ENCODE measurements around the gene ETV6. TPM values are rescaled to one million over a fixed set of nuclear protein-coding genes. Genes with fewer than 3 reads are reported as not detected.

Gene ETV6
- polyA plus RNA-seq, 3 donors = 6.8 to 45.1 (median 11.7) TPM

- Mint-ChIP-seq H3K36me3 (peaks cover 32 to 38% of the 10 kb centered on the region in 2 donors), H3K27me3 (ENCODE audit: low read depth in 3 of 3) (no peaks in the 10 kb centered on the region), H3K9me3 (peaks cover 0 to 2% (median 0%) of the 10 kb centered on the region in 7 donors), H3K4me3 (no peak overlapping the region), H3K4me1 (peaks cover 85% of the 10 kb centered on the region), H3K27ac (peak overlapping the region; percentile 94 to 99 (median 97))
- H3K4me2 ChIP-seq (replicated peaks; ENCODE audit: extremely low read depth, low read length, poor library complexity, severe bottlenecking) = no peak overlapping the region
- peak in 1 of 3 donors; percentile 42 for DNase-seq
- TF ChIP-seq, protein P1, sequence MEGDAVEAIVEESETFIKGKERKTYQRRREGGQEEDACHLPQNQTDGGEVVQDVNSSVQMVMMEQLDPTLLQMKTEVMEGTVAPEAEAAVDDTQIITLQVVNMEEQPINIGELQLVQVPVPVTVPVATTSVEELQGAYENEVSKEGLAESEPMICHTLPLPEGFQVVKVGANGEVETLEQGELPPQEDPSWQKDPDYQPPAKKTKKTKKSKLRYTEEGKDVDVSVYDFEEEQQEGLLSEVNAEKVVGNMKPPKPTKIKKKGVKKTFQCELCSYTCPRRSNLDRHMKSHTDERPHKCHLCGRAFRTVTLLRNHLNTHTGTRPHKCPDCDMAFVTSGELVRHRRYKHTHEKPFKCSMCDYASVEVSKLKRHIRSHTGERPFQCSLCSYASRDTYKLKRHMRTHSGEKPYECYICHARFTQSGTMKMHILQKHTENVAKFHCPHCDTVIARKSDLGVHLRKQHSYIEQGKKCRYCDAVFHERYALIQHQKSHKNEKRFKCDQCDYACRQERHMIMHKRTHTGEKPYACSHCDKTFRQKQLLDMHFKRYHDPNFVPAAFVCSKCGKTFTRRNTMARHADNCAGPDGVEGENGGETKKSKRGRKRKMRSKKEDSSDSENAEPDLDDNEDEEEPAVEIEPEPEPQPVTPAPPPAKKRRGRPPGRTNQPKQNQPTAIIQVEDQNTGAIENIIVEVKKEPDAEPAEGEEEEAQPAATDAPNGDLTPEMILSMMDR (IDR thresholded peaks at IDR 0.05) = no peak
- peak overlapping the region; percentile 75 for H3K9ac ChIP-seq (ENCODE audit: insufficient read depth, low read length, poor library complexity, severe bottlenecking)
- H3K79me2 ChIP-seq (ENCODE audit: insufficient read depth, low read length) = peaks cover 91% of the 10 kb centered on the region
- H3K27ac ChIP-seq (ENCODE audit: low read depth in 1 of 2, low read length in 2 of 2) = peak overlapping the region; percentile 91 to 100
- no peak overlapping the region for H2AFZ ChIP-seq (ENCODE audit: insufficient read depth, low read depth, low read length, poor library complexity, severe bottlenecking)
- no peaks in the 10 kb centered on the region for H3K9me3 ChIP-seq (replicated peaks in 1 of 2; ENCODE audit: control insufficient read depth in 1 of 2, insufficient read depth in 1 of 2, low read length in 2 of 2)
- 37% methylated on average over 3 of the region's 6 CpGs for WGBS (ENCODE audit: insufficient coverage)
- no peaks in the 10 kb centered on the region for H4K20me1 ChIP-seq (ENCODE audit: insufficient read depth, low read length)
- peaks cover 0 to 4% of the 10 kb centered on the region in 2 donors for H3K36me3 ChIP-seq (replicated peaks in 1 of 2; ENCODE audit: control insufficient read depth in 1 of 2, insufficient read depth in 2 of 2, low read length in 2 of 2)
- intact Hi-C loops (cut with micrococcal nuclease) = loop anchor here in 1 of 2 donors (5.0 to 10.0 kb wide), 3 partner anchors 67 to 92 kb away; no protein-coding TSS in a partner anchor
- H3K4me1 ChIP-seq (ENCODE audit: control insufficient read depth in 1 of 2, insufficient read depth in 2 of 2, low read length in 2 of 2) = peaks cover 70 to 82% of the 10 kb centered on the region in 2 donors
- no peak overlapping the region for H3K4me3 ChIP-seq (replicated peaks in 1 of 3; ENCODE audit: low read depth in 2 of 3, low read length in 3 of 3)
- H3K27me3 ChIP-seq (ENCODE audit: control insufficient read depth in 2 of 2, insufficient read depth in 2 of 2, low read length in 2 of 2) = no peaks in the 10 kb centered on the region
Measured at GRCh38 chr12:11745113-11745512, 95.6 kb downstream of the ETV6 start.

GRCh38 chr12:11746024-11746771, 96.7 kb downstream of the ETV6 start:
- Histone ChIP-seq H3K27ac (ENCODE audit: low read depth in 1 of 2, low read length in 2 of 2) (peak overlapping the region; percentile 91 to 100), H3K9ac (ENCODE audit: insufficient read depth, low read length, poor library complexity, severe bottlenecking) (peak overlapping the region; percentile 75), H3K27me3 (ENCODE audit: control insufficient read depth in 2 of 2, insufficient read depth in 2 of 2, low read length in 2 of 2) (no peaks in the 10 kb centered on the region), H3K79me2 (ENCODE audit: insufficient read depth, low read length) (peaks cover 89% of the 10 kb centered on the region), H3K4me2 (replicated peaks; ENCODE audit: extremely low read depth, low read length, poor library complexity, severe bottlenecking) (peak overlapping the region; percentile 1), H3K4me3 (replicated peaks in 1 of 3; ENCODE audit: low read depth in 2 of 3, low read length in 3 of 3) (no peak overlapping the region), H3K36me3 (replicated peaks in 1 of 2; ENCODE audit: control insufficient read depth in 1 of 2, insufficient read depth in 2 of 2, low read length in 2 of 2) (peaks cover 0 to 3% of the 10 kb centered on the region in 2 donors), H4K20me1 (ENCODE audit: insufficient read depth, low read length) (no peaks in the 10 kb centered on the region), H3K4me1 (ENCODE audit: control insufficient read depth in 1 of 2, insufficient read depth in 2 of 2, low read length in 2 of 2) (peaks cover 77 to 88% of the 10 kb centered on the region in 2 donors), H2AFZ (ENCODE audit: insufficient read depth, low read depth, low read length, poor library complexity, severe bottlenecking) (no peak overlapping the region), H3K9me3 (replicated peaks in 1 of 2; ENCODE audit: control insufficient read depth in 1 of 2, insufficient read depth in 1 of 2, low read length in 2 of 2) (no peaks in the 10 kb centered on the region)
- peaks cover 30 to 35% of the 10 kb centered on the region in 2 donors for H3K36me3 Mint-ChIP-seq
- 0% methylated on average over 2 of the region's 8 CpGs for WGBS (ENCODE audit: insufficient coverage)
- H3K27ac Mint-ChIP-seq = peak overlapping the region; percentile 94 to 99 (median 97)
- TF ChIP-seq, protein P1 (IDR thresholded peaks at IDR 0.05) = no peak
- H3K4me1 Mint-ChIP-seq = peaks cover 90% of the 10 kb centered on the region
- peak overlapping the region; percentile 35 to 37 for H3K4me3 Mint-ChIP-seq
- DNase-seq = peak; percentile 95 to 99 (median 99)
- H3K9me3 Mint-ChIP-seq = peaks cover 0 to 2% (median 0%) of the 10 kb centered on the region in 7 donors
- intact Hi-C loops (cut with micrococcal nuclease) = loop anchor here in 1 of 2 donors (5.0 to 10.0 kb wide), 3 partner anchors 66 to 91 kb away; no protein-coding TSS in a partner anchor
- H3K27me3 Mint-ChIP-seq (ENCODE audit: low read depth in 3 of 3) = no peaks in the 10 kb centered on the region

All from CD14-positive monocyte (primary cell).